NCI-H2029 (cell line): ENCODE measurements around the gene DPF3.

Experiments used
- DNase-seq: peaks from one replicate; lab custom pipeline; 2025; lab: John Stamatoyannopoulos, UW

The DPF3 gene

DNA sequence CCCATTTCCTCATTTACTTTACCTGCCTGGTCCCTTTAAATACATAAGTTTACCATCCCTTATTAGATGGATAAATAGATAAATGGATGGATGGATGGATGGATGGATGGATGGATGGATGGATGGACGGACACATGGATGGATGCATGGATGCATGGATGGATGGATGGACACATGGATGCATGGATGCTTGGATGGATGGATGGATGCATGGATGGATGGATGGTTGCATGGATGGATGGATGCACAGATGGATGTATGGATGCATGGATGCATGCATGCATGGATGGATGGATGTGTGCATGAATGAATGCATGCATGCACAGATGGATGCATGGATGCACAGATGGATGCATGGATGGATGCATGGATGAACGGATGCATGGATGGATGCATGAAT lies 93.6 kb downstream of the DPF3 start:
- no peak for DNase-seq

DNA sequence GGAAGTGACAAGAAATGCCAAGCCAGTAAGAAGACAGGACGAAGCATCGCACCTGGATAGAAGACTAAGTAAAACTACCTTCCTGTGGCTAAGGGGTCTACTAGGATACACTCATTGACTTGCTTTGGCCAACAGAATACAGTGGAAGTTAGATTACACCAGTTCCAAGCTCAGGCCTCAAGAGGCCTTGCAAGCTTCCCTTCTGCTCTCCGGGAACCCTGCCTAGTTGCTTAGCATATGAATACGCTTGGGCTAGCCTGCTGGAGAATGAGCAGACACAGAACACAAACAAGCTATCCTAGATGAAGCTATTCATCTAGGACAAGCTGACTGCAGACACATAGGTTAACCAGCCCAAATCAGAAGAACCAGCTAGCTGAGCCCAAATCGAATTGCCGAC lies 97.0 kb downstream of the DPF3 start:
- no peak for DNase-seq

DNA sequence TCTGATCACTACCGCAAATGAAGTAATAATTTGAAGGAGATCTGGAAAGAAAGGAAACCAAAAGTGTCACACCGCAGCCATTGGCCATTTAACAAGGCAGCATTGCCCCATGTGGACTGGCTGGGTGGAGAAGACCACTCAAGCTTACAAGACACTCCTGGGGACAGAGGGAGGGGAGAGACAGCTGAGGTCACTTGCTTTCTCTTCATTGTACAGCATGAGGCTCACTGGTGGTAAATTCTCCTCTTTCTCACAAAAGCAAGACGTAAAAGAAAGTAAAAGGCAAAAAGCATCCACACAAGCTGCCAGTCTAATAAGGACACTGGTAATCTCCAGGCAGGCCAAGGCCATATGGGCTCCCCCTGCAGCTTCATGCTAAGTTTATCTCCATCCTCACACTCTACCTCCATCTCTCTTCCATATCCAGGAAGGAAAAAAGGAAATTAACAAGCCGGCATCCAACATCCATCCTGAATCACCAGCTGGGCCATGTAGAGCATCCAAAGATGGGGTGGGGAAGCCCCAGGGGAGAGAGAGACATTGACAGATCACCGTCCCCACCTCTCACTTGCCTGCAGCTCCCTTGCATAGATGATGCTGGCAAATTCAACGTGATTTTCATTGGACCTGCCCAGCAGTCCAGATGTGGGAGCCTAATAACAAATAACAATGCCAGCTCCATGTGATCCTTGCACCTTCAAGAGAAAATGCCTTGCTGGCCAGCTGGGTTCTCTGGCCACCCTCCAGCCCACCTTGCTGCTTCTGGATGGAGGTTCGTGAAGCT lies 100.6 kb downstream of the DPF3 start:
- no peak for DNase-seq

DNA sequence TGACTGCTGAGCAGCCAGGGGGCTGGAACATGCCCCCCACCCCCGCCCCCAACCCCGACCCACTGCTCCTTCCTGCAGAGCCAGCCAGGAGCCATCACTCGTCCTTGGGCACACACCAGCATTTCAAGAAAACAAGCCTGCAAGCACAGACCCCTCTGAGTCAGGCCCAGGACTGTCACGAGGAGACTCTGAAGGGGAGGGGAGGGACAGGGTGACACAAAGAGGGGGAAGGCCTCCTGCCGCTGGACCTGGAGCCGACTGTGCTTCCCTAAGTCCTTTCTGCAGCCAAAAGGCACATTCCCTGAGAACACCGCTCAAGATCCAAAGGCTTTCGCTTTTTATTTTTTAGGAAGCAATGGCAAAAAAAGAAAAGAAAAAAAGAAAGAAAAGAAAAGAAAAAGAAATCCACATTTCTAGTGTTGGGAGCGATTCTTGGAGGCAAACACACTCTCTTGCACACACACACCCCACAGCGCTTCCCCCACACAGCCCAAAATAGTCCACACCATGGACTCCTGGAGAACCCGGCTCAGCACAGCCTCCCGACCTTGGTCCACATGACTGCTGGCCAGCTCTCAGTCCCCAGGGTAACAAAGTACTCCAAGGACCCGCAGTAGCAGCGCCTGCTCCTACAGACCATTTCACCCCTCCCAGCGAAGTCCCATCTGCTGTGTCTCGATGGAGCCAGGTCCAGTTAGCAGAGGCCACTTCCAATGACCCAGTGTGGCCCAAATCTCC lies 101.7 kb downstream of the DPF3 start:
- no peak for DNase-seq

DNA sequence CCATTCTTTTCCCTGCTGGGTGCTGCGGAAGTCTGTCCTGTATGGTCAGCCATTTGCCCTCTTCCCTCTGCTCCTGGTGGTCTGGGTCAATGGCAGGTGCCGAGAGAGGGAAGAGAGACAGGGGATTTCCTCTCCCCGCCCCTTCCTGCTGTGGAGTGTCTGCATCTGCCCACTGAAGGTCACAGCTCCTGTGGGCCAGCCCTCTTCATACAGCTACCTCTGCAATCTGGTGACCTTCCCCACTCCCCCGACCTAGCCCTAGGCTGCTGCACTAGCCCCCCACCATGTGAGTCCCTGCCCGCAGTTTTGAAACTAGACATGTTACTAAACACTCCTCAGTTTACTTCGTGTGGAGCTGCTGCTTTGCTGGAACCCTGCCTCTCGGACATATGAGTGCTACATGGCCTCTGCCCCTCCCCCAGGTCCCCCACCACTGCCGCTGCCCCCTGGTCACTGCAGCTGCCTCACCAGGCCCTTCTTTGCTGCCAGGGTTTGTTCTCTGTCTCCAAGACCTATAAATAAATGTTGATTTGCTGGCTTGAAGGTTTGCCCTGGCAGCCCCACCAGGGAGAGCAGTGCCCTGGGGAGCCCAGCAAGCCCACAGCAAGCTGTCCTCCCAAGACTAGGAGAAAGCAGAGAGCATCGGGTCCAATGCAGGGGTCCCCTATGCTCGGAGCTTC lies 102.9 kb downstream of the DPF3 start:
- DNase-seq = no peak

DNA sequence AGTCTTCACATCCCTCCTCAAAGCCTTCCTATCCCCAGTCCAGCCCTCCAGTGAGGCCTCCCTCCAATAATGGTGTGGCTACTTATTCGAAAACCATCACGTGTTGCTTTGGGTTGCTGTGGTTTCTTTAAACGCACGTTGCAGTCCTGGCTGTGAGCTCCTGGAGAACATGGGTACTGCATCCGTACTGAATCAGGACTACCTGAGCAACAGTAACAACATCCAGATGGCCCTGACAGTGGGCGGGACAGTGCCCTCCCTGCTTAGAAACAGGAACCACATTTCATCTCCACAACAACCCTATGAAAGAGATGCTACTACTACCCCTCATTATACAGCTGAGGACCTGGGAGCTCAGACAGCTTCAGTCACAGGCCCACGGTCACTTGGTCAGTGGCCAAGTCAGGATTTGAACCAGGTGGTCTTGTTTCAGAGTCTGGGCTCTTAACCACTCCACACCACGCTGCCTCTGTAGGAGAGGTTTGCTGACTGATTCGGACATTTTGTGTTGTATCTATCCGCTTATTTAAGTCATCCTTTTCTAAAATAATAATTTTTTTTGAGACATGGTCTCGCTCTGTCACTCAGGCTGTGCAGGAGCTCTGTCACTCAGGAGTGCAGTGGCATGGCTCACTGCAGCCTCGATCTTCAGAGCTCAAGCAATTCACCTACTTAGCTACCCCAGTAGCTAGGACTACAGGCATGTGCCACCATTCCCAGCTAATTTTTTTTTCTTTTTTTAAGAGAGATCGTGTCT lies 104.8 kb downstream of the DPF3 start:
- no peak for DNase-seq

DNA sequence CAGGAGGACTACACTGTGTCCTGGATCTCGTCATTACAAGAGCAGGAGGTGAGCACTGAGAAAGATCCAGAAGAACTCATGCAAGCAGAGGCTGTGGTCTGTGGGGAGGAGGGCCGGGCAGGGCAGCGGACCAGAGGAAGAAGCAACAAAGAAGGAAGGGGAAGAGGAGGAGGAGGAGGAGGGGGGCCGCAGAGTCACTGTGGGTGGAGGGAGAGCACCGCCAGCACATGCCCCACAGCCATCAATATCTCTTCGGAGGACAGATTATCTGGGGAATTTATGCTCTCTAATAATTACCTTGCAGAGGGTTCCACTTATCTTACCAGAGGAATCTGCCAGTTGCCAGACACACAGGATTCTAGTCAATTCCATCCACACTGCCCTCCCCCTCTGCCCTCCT lies 105.6 kb downstream of the DPF3 start:
- no peak for DNase-seq

DNA sequence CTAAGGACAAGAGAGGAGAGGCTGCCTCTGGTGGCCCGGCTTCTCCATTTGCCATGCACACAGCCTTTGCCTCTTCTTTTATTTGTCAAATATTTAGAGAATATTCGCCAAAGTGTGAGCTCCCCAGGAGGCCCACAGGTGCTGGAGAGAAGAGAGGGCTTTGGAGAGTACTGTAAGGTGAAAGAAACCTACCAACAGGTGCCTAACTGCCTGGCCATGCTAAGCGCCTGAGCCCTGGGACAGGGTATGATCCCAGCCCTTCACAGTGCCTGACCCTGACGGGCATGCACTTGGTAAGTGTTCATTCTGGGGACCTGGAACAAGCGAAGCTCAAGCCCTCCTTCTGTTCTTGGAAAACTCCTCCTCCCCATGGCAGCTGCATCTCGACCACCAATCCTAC lies 106.1 kb downstream of the DPF3 start:
- DNase-seq = no peak

DNA sequence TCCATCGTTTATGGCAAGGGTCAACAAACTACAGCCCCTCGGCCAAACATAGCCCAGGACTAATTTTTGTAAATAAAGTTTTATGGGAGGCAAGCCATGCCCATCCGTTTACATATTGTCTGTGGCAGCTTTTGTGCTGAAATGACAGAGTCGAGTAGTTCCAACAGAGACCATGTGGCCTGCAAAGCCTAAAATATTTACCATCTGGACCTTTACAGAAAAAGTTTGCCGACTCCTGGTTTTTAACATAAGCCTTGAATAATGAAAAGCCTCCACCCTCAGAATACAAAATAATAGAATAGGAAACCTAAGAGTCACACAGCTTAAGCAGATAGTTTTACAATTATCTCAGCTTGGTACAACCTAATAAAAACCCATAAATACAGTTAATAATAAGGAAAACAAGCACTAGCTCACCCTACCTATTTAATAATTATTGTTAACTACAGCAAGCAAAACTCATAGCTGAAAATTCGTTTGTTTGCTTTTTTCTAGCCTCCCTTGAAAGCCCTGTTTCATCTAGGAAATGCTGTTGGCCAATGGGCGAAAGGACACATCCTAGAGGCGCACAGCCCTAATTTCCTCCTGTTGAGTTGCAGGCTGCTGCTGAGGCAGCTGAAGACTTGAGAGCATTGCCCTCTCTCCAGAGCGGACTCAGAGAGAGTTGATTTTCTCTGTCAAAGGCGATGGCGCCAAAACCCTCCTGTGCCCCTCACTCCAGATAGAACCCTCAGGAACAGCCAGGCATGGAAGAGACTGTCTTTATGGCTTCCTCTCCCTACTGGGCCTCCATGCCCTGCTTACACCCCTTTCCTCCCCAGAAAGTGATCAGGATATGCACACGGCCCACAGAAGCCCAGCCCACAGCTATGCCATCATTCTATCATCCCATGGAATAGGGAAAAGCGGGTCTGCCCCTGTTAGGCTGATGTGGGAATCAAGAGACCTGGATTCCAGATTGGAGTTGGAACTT lies 107.2 kb downstream of the DPF3 start:
- DNase-seq = no peak

DNA sequence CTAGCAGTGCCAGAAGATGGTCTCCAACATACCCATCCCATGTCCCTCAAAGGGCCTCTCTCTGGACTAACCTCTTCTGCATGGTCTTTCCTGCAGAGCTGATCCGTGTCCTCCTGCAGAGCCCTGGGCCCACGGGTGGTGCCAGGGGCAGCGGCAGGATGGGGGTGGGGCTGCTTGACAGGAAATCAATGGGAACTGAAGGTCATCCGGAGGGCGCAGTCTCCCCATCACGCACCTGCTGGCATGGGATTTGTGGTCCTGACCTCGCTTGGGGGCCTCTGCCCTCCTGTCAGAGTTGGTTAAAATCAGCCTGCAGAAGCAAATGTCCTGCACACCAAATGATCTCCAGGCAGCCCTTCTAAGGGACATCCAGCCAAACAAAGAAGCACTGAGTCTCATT lies 110.2 kb downstream of the DPF3 start:
- DNase-seq = no peak

DNA sequence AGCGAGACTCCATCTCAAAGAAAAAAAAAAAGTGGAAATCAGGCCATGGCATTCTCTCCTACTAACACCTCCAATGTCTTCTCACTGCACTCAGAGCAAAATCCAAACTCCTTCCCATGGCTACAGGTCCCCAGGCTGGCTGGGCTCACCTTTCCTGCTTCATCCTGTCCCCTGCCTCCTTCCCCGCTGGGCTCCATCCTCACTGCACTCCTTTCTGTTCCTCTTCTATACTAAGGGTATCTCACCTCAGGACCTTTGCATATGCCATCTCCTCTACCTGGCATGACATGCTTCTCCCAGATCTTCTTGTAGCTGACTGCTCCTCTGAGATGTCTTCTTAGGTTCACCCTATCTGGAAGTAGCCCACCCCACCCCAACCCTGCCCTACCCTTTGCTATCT lies 111.1 kb downstream of the DPF3 start:
- no peak for DNase-seq

DNA sequence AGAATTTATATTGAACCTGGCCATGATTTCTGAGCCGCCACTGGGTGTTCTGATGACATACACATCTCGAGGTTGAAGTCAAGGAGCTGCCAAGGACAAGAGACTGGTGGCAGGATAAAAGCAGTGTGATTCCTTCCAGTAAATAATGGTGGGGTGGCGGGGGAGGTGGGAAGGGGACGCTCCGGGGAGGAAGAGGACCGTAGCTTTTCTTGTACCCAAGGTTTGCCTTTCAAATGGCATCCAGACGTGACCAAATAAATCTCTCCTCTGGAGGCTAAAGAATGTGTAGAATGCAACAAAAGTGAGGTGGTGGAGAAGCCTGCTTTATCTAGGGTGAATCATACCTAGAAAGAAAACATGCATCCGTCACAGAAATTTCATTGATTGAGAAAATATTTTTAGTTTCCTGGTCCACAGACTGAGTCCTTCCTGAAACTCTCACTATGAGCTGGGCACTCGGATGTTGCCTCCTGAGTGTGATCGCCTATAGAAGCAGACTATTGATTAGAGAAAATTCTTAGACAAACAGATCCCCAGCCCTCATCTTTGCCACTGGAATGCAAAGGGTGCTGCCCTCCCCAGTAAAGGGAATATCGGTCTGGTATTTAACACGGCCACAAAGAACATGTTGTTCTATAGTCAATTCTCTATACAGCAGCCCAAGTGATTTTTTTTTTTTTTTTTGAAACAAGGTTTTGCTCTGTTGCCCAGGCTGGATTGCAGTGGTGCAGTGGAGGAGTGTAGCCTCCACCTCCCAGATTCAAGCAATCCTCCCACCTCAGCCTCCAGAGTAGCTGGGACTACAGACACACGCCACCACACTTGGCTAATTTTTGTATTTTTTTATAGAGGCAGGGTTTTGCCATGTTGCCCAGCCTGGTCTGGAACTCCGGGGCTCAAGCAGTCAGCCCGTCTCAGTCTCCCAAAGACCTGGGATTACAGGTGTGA lies 112.1 kb downstream of the DPF3 start:
- no peak for DNase-seq

DNA sequence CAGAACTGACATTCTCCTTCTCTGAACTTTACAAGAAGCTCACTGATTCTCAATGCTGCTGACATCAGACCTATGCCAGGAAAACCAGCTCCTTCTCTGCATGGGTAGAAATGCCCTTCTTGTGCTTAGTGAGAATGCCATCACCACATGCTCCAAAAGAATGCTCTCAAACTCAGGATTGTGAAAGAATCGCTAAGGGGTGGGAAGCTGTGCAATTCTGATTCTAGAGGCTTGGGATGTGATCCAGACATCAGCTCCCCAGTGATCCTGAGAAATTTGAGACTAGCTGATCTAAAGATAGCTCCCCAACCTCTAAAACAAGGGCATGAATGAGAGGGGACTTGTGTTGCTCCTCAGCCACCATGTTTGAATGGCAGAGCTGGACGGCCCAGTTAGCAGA lies 113.2 kb downstream of the DPF3 start:
- no peak for DNase-seq

DNA sequence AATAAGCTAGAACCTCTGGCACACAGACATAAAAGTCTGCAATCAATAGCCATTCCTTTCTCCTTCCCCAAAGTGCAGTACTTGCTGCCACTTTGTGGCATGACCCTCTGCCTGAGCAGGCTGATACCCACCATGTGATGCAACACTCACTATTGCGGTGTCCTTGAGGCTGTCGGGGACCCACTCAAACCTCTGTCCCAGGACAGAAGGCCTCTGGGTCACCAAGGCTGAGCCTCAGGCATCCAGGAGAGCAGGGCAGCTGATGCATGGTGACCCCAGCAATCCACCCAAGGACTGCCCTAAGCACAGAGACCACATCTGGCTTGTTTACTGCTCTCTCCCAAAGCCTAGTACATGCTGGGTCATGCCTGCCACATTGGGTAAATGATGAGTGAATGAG lies 114.2 kb downstream of the DPF3 start:
- DNase-seq = no peak

DNA sequence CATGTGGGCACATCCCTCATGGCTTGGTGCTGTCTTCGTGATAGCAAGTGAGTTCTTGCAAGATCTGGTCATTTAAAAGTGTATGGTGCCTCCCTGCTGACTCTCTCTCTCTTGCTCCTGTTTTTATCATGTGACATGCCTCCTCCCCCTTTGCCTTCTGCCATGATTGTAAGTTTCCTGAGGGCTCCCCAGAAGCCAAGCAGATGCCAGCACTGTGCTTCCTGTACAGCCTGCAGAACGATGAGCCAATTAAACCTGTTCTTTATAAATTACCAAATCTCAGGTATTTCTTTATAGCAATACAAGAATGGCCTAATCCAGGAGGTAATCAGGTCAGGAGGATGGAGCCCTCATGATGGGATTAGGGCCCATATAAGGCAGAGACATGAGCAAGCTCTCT lies 116.3 kb downstream of the DPF3 start:
- no peak for DNase-seq

DNA sequence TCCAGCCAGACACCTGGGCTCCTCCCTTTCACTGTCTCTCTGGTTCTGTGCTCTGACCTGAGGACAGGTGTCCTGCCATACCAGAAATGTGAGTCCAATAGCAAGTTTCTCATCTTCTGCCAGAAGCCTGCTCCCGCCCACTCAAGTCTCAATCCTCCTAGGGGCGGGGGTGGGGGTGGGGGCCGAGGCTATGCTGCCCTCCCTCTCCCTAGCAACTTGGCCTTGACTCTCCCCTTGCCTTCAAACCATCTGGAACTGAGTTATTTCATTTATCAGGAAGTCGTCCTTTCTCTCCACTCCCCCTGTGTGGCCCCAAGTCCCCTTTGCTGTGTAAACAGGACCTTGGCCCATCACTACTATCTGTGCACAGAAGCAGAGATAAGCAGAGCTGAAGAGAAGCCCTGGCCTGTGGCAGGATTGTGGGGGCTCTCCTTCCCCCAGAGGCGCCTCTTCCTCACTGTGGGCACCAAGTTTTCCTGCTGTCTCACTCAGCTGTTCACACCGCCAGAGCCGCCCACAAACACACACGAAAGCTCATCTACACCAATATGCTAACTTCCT lies 117.1 kb downstream of the DPF3 start:
- no peak for DNase-seq

DNA sequence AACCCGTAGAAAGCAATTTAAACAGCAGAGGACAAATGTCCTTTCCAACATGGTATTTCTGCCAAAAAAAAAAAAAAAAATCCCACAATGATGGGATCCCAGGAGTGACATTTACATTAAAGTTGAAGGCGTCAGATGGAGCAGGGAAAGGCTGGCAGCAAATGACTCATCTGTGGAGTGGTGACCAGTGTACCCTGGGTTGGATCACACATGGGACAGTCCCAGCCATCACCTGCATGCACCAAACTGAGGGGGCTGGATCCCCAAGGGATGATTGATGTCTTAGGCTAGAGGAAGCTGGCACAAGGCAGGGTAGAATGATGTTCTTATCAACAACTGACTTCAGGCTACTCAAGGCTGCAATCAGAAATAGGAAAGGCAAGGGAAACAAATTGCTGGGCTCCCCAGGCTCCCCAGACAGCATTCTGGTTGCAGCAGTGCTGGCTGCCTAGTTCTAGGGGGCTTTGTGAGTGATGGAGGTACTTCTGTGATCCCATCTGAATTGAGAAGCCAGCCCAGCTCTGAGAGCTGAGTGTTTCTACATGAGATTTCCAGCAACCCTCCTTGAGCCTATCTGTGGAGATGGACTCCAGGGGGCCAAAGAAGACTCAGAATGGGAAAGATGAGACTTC lies 117.9 kb downstream of the DPF3 start:
- no peak for DNase-seq

DNA sequence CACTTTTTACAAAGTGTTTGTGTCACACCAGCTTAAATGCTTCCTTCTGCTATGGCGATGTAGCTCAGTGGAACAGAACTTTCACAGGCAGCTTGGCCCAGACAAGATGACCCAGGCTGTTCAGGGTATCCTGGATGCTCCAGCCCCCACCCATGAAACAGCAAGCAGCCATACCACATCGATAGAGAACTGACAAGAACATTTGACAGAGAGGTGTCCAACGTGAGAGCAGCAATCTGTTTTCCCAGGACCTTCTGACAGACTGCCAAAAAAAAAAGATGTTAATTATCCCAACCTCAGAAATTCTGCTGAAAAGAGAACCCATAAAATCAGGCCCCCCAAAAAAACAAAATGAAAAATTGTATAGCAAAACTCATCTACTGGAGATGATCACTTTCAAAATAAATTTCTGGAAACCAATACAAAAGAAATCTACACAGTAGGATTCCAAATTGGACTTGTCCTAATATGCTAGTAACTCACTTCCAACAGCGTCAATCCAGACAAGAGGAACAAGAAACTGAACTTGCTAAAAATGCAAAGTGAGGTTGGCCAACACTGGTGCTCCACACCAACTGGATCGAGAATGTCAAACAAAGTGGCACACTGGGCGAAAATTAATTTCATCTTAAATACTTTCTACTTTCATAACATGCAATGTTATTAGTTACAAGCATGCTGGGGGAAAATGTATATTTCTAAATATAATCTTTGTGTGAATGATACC lies 118.8 kb downstream of the DPF3 start:
- no peak for DNase-seq

DNA sequence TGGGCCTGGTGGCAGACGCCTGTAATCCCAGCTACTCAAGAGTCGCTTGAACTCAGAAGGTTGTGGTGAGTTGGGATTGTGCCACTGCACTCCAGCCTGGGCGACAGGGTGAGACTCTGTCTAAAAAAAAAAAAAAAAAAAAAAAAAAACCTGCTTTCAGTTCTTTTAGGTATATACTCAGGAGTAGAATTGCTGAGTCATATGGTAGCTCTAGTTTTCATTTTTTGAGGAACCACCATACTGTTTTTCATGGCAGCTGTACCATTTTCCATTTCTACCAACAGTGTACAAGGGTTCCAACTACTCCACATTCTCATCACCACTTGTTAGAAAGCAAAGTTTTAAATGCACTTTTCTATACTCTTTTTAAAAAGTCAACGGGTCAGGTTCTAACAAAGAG lies 119.8 kb downstream of the DPF3 start:
- no peak for DNase-seq
